HG03097 (cell line): ENCODE results near the gene GMPR2.
A peak's percentile ranks its signal among the peaks of the same experiment; 100 is the strongest.
"Not testable (repeated sequence)": the region's sequence is repeated elsewhere in the genome, so short reads cannot be mapped to it uniquely, and the experiment has no call there.

Experiments
- ATAC-seq: cut with Tn5 transposase; IDR thresholded peaks from one replicate; pipeline ENCODE4 v1.9.1; 2021; ENCODE audit not compliant: unreplicated experiment, low FRiP score

Gene GMPR2

GRCh38 chr14:24226473-24226872 is 6.3 kb upstream of the GMPR2 start:
- no peak for ATAC-seq

- ATAC-seq, result no peak
Observed at GRCh38 chr14:24228902-24229301, 3.8 kb upstream of the GMPR2 start.

- peak; percentile 8 for ATAC-seq
Observed at GRCh38 chr14:24231263-24232120, 1.2 kb upstream of the GMPR2 start.

- peak; percentile 63 for ATAC-seq
Observed at GRCh38 chr14:24232121-24232644, 546 bp upstream of the GMPR2 start, which contains the start of gene NEDD8. TSS of gene NEDD8 (minus strand) at chr14:24232367. CDS start at chr14:24232267, 100 bp downstream.

GRCh38 chr14:24233538-24233866 is 773 bp downstream of the GMPR2 start:
- no peak for ATAC-seq

GRCh38 chr14:24234095-24235005 is 1.6 kb downstream of the GMPR2 start:
- no peak for ATAC-seq

GRCh38 chr14:24235804-24236688 is 3.3 kb downstream of the GMPR2 start:
- no peak for ATAC-seq

- ATAC-seq, result no peak
Observed at GRCh38 chr14:24236689-24237462, 4.1 kb downstream of the GMPR2 start.

GRCh38 chr14:24237463-24237955 is 4.8 kb downstream of the GMPR2 start:
- no peak for ATAC-seq

- no peak for ATAC-seq
Observed at GRCh38 chr14:24238123-24238522, 5.4 kb downstream of the GMPR2 start.

GRCh38 chr14:24238527-24239037 is 5.9 kb downstream of the GMPR2 start:
- no peak for ATAC-seq

GRCh38 chr14:24240110-24240918 is 7.6 kb downstream of the GMPR2 start:
- no peak for ATAC-seq

GRCh38 chr14:24241829-24242443 is 9.2 kb downstream of the GMPR2 start:
- ATAC-seq, result peak; percentile 81

GRCh38 chr14:24243336-24243836 is 10.7 kb downstream of the GMPR2 start:
- ATAC-seq, result no peak

- ATAC-seq, result not testable (repeated sequence)
Observed at GRCh38 chr14:24245350-24245749, 12.6 kb downstream of the GMPR2 start.

GRCh38 chr14:24246765-24247212 is 14.1 kb downstream of the GMPR2 start:
- no peak for ATAC-seq

- ATAC-seq, result no peak
Observed at GRCh38 chr14:24247422-24247821, 14.7 kb downstream of the GMPR2 start.
